SK-N-SH (cell line): ENCODE results near the gene IL18BP. TPM values are rescaled to one million over a fixed set of nuclear protein-coding genes. Genes with fewer than 3 reads are reported as not detected.

Source experiments
- CTCF ChIA-PET: fragments of 300-600, 350-600 bp; formaldehyde crosslinking; extraction: SDS; loops from one replicate; lab custom pipeline; 2021; lab: Yijun Ruan, JAX
- POLR2A ChIA-PET: fragments of 350-600 bp; sonication (Branson Sonifier 250); formaldehyde crosslinking; extraction: SDS; loops from one replicate; lab custom pipeline; 2020; ENCODE audit warnings: antibody characterized with exemption, inconsistent platforms; lab: Yijun Ruan, JAX
- DNase-seq: peaks from one replicate; pipeline ENCODE4 v3.0.0; 2012
- H2AFZ ChIP-seq: fragments of 200-600 bp; sonication (generic); 2 replicates; pipeline ENCODE4 v1.8.1; 2016; ENCODE audit warnings: antibody characterized with exemption, mild to moderate bottlenecking, low read depth
- H3F3A ChIP-seq: fragments of 200-600 bp; sonication (generic); replicated peaks from 2 replicates; pipeline ENCODE3; 2016; ENCODE audit warnings: antibody characterized with exemption, mild to moderate bottlenecking; ENCODE audit not compliant: insufficient read depth
- H3K27ac ChIP-seq, 2 experiments: fragments of 200-500 bp in 1 of 2; fragments of 200-600 bp in 1 of 2; sonication (Bioruptor generic) in 1 of 2; sonication (generic), shearing (Covaris generic) in 1 of 2; 2 replicates each; pipeline versions ENCODE4 v1.5.1 to v1.6.1; 2014 to 2016; ENCODE audit warnings: low read depth in 2 of 2, inconsistent platforms in 1 of 2, low read length in 1 of 2, mild to moderate bottlenecking in 1 of 2, mixed read lengths in 1 of 2
- H3K27me3 ChIP-seq: fragments of 200-600 bp; sonication (generic), shearing (Covaris generic); 2 replicates; pipeline ENCODE4 v1.6.1; 2016; ENCODE audit warnings: mixed run types; ENCODE audit not compliant: insufficient read depth
- H3K36me3 ChIP-seq, 2 experiments: fragments of 200-500 bp in 1 of 2; fragments of 200-600 bp in 1 of 2; sonication (Bioruptor generic) in 1 of 2; sonication (generic) in 1 of 2; replicated peaks in 1 of 2; 2 replicates each; pipeline versions ENCODE3 to v1.5.1; 2014 to 2016; ENCODE audit warnings: low read length in 1 of 2, mild to moderate bottlenecking in 1 of 2; ENCODE audit not compliant: insufficient read depth in 2 of 2, control insufficient read depth in 1 of 2
- H3K4me1 ChIP-seq, 2 experiments: fragments of 200-500 bp in 1 of 2; fragments of 200-600 bp in 1 of 2; sonication (Bioruptor generic) in 1 of 2; sonication (generic), shearing (Covaris generic) in 1 of 2; 2 replicates each; pipeline versions ENCODE4 v1.5.1 to v1.6.1; 2014 to 2016; ENCODE audit warnings: low read depth in 1 of 2, low read length in 1 of 2, mixed run types in 1 of 2; ENCODE audit not compliant: insufficient read depth in 2 of 2, control insufficient read depth in 1 of 2
- H3K4me2 ChIP-seq: fragments of 200-600 bp; sonication (generic), shearing (Covaris generic); 2 replicates; pipeline ENCODE4 v1.6.1; 2017; ENCODE audit warnings: mixed run types
- H3K4me3 ChIP-seq, 2 experiments: fragments of 200-500 bp in 1 of 2; fragments of 200-600 bp in 1 of 2; sonication (Bioruptor generic) in 1 of 2; sonication (generic), shearing (Covaris generic) in 1 of 2; 2 replicates each; pipeline versions ENCODE4 v1.5.1 to v1.8.1; 2014 to 2016; ENCODE audit warnings: low read depth in 2 of 2, inconsistent platforms in 1 of 2, low read length in 1 of 2, mild to moderate bottlenecking in 1 of 2, mixed read lengths in 1 of 2, moderate library complexity in 1 of 2
- H3K79me2 ChIP-seq: fragments of 200-600 bp; sonication (generic); 2 replicates; pipeline ENCODE4 v1.8.1; 2017; ENCODE audit warnings: mild to moderate bottlenecking; ENCODE audit not compliant: insufficient read depth
- H3K9ac ChIP-seq: fragments of 200-600 bp; sonication (generic); 2 replicates; pipeline ENCODE4 v1.6.1; 2017; ENCODE audit warnings: mixed run types
- H3K9me2 ChIP-seq: fragments of 200-600 bp; sonication (generic); 2 replicates; pipeline ENCODE4 v1.6.1; 2017; ENCODE audit warnings: mixed run types
- H3K9me3 ChIP-seq: fragments of 200-600 bp; sonication (generic); 2 replicates; pipeline ENCODE4 v1.6.1; 2017; ENCODE audit warnings: mixed run types, mild to moderate bottlenecking, moderate library complexity
- H4K20me1 ChIP-seq: fragments of 200-600 bp; sonication (generic); 2 replicates; pipeline ENCODE4 v1.6.1; 2017; ENCODE audit warnings: mild to moderate bottlenecking, mixed run types; ENCODE audit not compliant: insufficient read depth
- CHD2 ChIP-seq: fragments of 150-350 bp; IDR thresholded peaks from 2 replicates; pipeline ENCODE4 v1.6.1; 2018; ENCODE audit warnings: low read length; ENCODE audit not compliant: partially characterized antibody
- FOSL2 ChIP-seq: IDR thresholded peaks from 2 replicates; pipeline ENCODE4 v1.4.0; 2012; ENCODE audit warnings: low read depth, mild to moderate bottlenecking, moderate library complexity, borderline replicate concordance
- FOXJ3 ChIP-seq: sonication (generic); formaldehyde crosslinking; IDR thresholded peaks from 2 replicates; pipeline ENCODE4 v1.5.1; 2020; ENCODE audit warnings: mild to moderate bottlenecking, missing genetic modification reagents
- GABPA ChIP-seq: IDR thresholded peaks from 2 replicates; pipeline ENCODE4 v1.4.0; 2012; ENCODE audit warnings: low read depth, mild to moderate bottlenecking
- GATA2 ChIP-seq: sonication (generic); formaldehyde crosslinking; IDR thresholded peaks from 2 replicates; pipeline ENCODE4 v1.5.0; 2020; ENCODE audit warnings: mild to moderate bottlenecking, missing genetic modification reagents
- IRF3 ChIP-seq: fragments of 150-350 bp; IDR thresholded peaks from 2 replicates; pipeline ENCODE4 v1.6.1; 2016; ENCODE audit warnings: mild to moderate bottlenecking, low read depth, low read length
- JUND ChIP-seq: IDR thresholded peaks from 2 replicates; pipeline ENCODE4 v1.4.0; 2012
- MAX ChIP-seq: IDR thresholded peaks from 2 replicates; pipeline ENCODE4 v1.4.0; 2012; ENCODE audit warnings: low read depth
- MXI1 ChIP-seq: IDR thresholded peaks from 2 replicates; pipeline ENCODE4 v1.6.1; 2012; ENCODE audit warnings: mild to moderate bottlenecking, low read depth, low read length, improper control_type of control experiment
- PBX3 ChIP-seq: IDR thresholded peaks from 2 replicates; pipeline ENCODE4; 2012
- POLR2AphosphoS5 ChIP-seq: IDR thresholded peaks from 2 replicates; pipeline ENCODE4 v1.6.1; 2012; ENCODE audit warnings: low read depth, low read length
- RAD21 ChIP-seq: IDR thresholded peaks from 2 replicates; pipeline ENCODE4 v1.6.1; 2012; ENCODE audit warnings: mild to moderate bottlenecking, low read length
- RCOR1 ChIP-seq: fragments of 150-350 bp; IDR thresholded peaks from 2 replicates; pipeline ENCODE4 v1.6.1; 2017; ENCODE audit warnings: antibody characterized with exemption, low read length
- RFX5 ChIP-seq: IDR thresholded peaks from 2 replicates; pipeline ENCODE4 v1.6.1; 2012; ENCODE audit warnings: mild to moderate bottlenecking, improper control_type of control experiment, low read length
- RXRA ChIP-seq: IDR thresholded peaks from 2 replicates; pipeline ENCODE4 v1.4.0; 2012; ENCODE audit warnings: low read depth, mild to moderate bottlenecking, borderline replicate concordance
- SIN3A ChIP-seq: IDR thresholded peaks from 2 replicates; pipeline ENCODE4 v1.6.1; 2012; ENCODE audit warnings: low read depth, mild to moderate bottlenecking, low read length, moderate library complexity, borderline replicate concordance
- SMC3 ChIP-seq: IDR thresholded peaks from 2 replicates; pipeline ENCODE4 v1.6.1; 2012; ENCODE audit warnings: low read depth, low read length, improper control_type of control experiment
- TAF1 ChIP-seq: IDR thresholded peaks from 2 replicates; pipeline ENCODE4 v1.6.1; 2012; ENCODE audit warnings: low read depth, mild to moderate bottlenecking, low read length, moderate library complexity, borderline replicate concordance
- TCF12 ChIP-seq: IDR thresholded peaks from 2 replicates; pipeline ENCODE4 v1.4.0; 2012
- TEAD4 ChIP-seq: IDR thresholded peaks from 2 replicates; pipeline ENCODE4 v1.4.0; 2012; ENCODE audit warnings: mild to moderate bottlenecking, borderline replicate concordance; ENCODE audit not compliant: insufficient read depth
- USF1 ChIP-seq: IDR thresholded peaks from 2 replicates; pipeline ENCODE4 v1.4.0; 2012; ENCODE audit warnings: low read depth, borderline replicate concordance
- USF2 ChIP-seq: fragments of 150-350 bp; IDR thresholded peaks from 2 replicates; pipeline ENCODE4 v1.6.1; 2017; ENCODE audit warnings: antibody characterized with exemption, low read length, low read depth, borderline replicate concordance
- YY1 ChIP-seq: IDR thresholded peaks from 2 replicates; pipeline ENCODE4 v1.4.0; 2012; ENCODE audit warnings: low read depth, mild to moderate bottlenecking
- ZBTB33 ChIP-seq: IDR thresholded peaks from 2 replicates; pipeline ENCODE4 v1.4.0; 2012; ENCODE audit warnings: low read depth, borderline replicate concordance
- WGBS: methylation state at CpG from one replicate; pipeline ENCODE4 v1.1.6; 2017; ENCODE audit warnings: low lambda C conversion rate; 5-methylcytosine and 5-hydroxymethylcytosine counted together
- polyA plus RNA-seq, 3 experiments: library from polyadenylated mRNA; depleted of rRNA; stranded (reverse); fragments of >200 nt; gene quantifications; 2 replicates each; pipeline ENCODE4 v1.2.3, GENCODE V29; 2012

IL18BP gene
- polyA plus RNA-seq, 1 of the 3 experiments (the other 2 are of a cell fraction) = 5.0 TPM

GRCh38 chr11:72037554-72038311 is 39.0 kb downstream of the IL18BP start (continued):
- TF ChIP-seq PBX3 (no peak), MAX (no peak), GATA2 (CRISPR knock-in tag) (no peak), ZBTB33 (no peak)

GRCh38 chr11:72038491-72038890 is 39.8 kb downstream of the IL18BP start:
- H3K36me3 ChIP-seq = peaks cover 10 to 26% of the 10 kb centered on the region in 2 experiments
- peaks cover 34% of the 10 kb centered on the region for H4K20me1 ChIP-seq
- no peaks in the 10 kb centered on the region for H3K9me3 ChIP-seq
- peak overlapping the region; percentile 84; the same call in 1 of the 2 replicates for H3K9ac ChIP-seq
- peak overlapping the region; percentile 91 for H3K4me2 ChIP-seq
- peak; percentile 52 for DNase-seq
- H2AFZ ChIP-seq = no peak overlapping the region
- H3K4me3 ChIP-seq = peak overlapping the region; percentile 64 to 67
- peaks cover 18 to 40% of the 10 kb centered on the region in 2 experiments for H3K4me1 ChIP-seq
- CTCF ChIA-PET = interaction anchor here (0.6 to 5.2 kb wide), 8 partner anchors 9 to 567 kb away, joined by 3 to 30 read pairs (median 8); no protein-coding TSS in a partner anchor
- POLR2A ChIA-PET = interaction anchor here (0.8 to 4.0 kb wide), 11 partner anchors 8 to 373 kb away, joined by 3 to 21 read pairs (median 4); partner anchors contain the start of genes ANAPC15 and PHOX2A
- H3K79me2 ChIP-seq = peaks cover 95% of the 10 kb centered on the region
- 5% methylated on average over 2 of the region's 2 CpGs for WGBS
- no peaks in the 10 kb centered on the region for H3K9me2 ChIP-seq
- H3K27ac ChIP-seq = peak overlapping the region; percentile 97 to 99
- no peaks in the 10 kb centered on the region for H3K27me3 ChIP-seq
- H3F3A ChIP-seq = peaks cover 26% of the 10 kb centered on the region
- no peak for TF ChIP-seq RCOR1
- TF ChIP-seq MXI1 = no peak
- TF ChIP-seq CHD2 = no peak
- TF ChIP-seq RAD21 = no peak
- TF ChIP-seq TEAD4 = no peak
- no peak for TF ChIP-seq RXRA
- no peak for TF ChIP-seq SMC3
- no peak for TF ChIP-seq YY1
- TF ChIP-seq SIN3A = no peak
- no peak for TF ChIP-seq GABPA
- TF ChIP-seq USF2 = no peak
- TF ChIP-seq JUND = no peak
- TF ChIP-seq FOXJ3 (CRISPR knock-in tag) = no peak
- TF ChIP-seq TCF12 = no peak
- TF ChIP-seq GATA2 (CRISPR knock-in tag) = no peak
- TF ChIP-seq FOSL2 = no peak
- no peak for TF ChIP-seq POLR2AphosphoS5
- 0 out of 2 replicates have a peak, but pooled peaks have one; percentile 52 for TF ChIP-seq TAF1
- TF ChIP-seq IRF3 = no peak
- TF ChIP-seq USF1 = no peak
- no peak for TF ChIP-seq RFX5
